Aortic smooth muscle cell (primary cell): Measurements from ENCODE around the gene FAM200C. TPM values are rescaled to one million over a fixed set of nuclear protein-coding genes. Genes with fewer than 3 reads are reported as not detected.

Experiments
- total RNA-seq: library from RNA; depleted of rRNA; stranded (reverse); fragments of >200 nt; gene quantifications from 2 replicates; pipeline ENCODE4 v1.2.3, GENCODE V29; 2014

Gene FAM200C
- 3.0 and 3.7 TPM in 2 replicates for total RNA-seq

GRCh38 chr5:160399402-160400353, at the start of gene FAM200C:
TSS of gene FAM200C (minus strand) at chr5:160400054. CDS start at chr5:160395490, 4,564 bp downstream.

GRCh38 chr5:160421625-160422258, 21.9 kb upstream of the FAM200C start, which contains the start of gene PTTG1:
TSS of gene PTTG1 (plus strand) at chr5:160421855. CDS start at chr5:160422313, 458 bp downstream.

GRCh38 chr5:160418561-160419457, 19.0 kb upstream of the FAM200C start, which contains the start of gene SLU7:
TSS of gene SLU7 (minus strand) at chr5:160419081. CDS start at chr5:160415294, 3,787 bp downstream.

GRCh38 chr5:160369990-160370712, 29.7 kb downstream of the FAM200C start, which contains the start of gene C1QTNF2:
TSS of gene C1QTNF2 (minus strand) at chr5:160370626. CDS start at chr5:160355011, 15,615 bp downstream.

Other genes with a start within 250 kb of the FAM200C start
- not detected in 2 replicates for gene FABP6, start 170.5 kb downstream of the FAM200C start, total RNA-seq
- gene CCNJL, start 87.5 kb downstream of the FAM200C start, total RNA-seq: 0.40 and 0.68 TPM in 2 replicates
- gene C1QTNF2, start 29.4 kb downstream of the FAM200C start, total RNA-seq: 3.0 and 3.9 TPM in 2 replicates
- 91.2 and 98.5 TPM in 2 replicates for gene SLU7, start 19.0 kb upstream of the FAM200C start, total RNA-seq
- 151 and 152 TPM in 2 replicates for gene PTTG1, start 21.8 kb upstream of the FAM200C start, total RNA-seq